EH (cell line): ENCODE data around the gene IGF2R.
A peak's percentile ranks its signal among the peaks of the same experiment; 100 is the strongest.
"Not testable (repeated sequence)": the region's sequence is repeated elsewhere in the genome, so short reads cannot be mapped to it uniquely, and the experiment has no call there.

Source experiments
- DNase-seq: peaks from one replicate; pipeline ENCODE4 v3.0.0-alpha.2; 2015; ENCODE audit warnings: low read depth

The IGF2R gene

GRCh38 chr6:160138839-160139419 is 170.0 kb downstream of the IGF2R start:
- no peak for DNase-seq

GRCh38 chr6:160139420-160139851 is 170.6 kb downstream of the IGF2R start:
- DNase-seq = peak; percentile 95

- DNase-seq = not testable (repeated sequence)
Observed at GRCh38 chr6:160140493-160140892, 171.6 kb downstream of the IGF2R start.

- DNase-seq = peak; percentile 84
Observed at GRCh38 chr6:160141001-160141726, 172.3 kb downstream of the IGF2R start.

GRCh38 chr6:160142115-160142715 is 173.3 kb downstream of the IGF2R start:
- no peak for DNase-seq

GRCh38 chr6:160146454-160147145 is 177.7 kb downstream of the IGF2R start:
- DNase-seq = no peak

- DNase-seq = no peak
Observed at GRCh38 chr6:160147146-160147536, 178.3 kb downstream of the IGF2R start.

- no peak for DNase-seq
Observed at GRCh38 chr6:160154471-160154870, 185.6 kb downstream of the IGF2R start.

GRCh38 chr6:160156842-160157241 is 188.0 kb downstream of the IGF2R start:
- peak; percentile 51 for DNase-seq

GRCh38 chr6:160160450-160160849 is 191.6 kb downstream of the IGF2R start:
- no peak for DNase-seq
